Measurements from ENCODE around the gene CD7.

Gene CD7

DNA sequence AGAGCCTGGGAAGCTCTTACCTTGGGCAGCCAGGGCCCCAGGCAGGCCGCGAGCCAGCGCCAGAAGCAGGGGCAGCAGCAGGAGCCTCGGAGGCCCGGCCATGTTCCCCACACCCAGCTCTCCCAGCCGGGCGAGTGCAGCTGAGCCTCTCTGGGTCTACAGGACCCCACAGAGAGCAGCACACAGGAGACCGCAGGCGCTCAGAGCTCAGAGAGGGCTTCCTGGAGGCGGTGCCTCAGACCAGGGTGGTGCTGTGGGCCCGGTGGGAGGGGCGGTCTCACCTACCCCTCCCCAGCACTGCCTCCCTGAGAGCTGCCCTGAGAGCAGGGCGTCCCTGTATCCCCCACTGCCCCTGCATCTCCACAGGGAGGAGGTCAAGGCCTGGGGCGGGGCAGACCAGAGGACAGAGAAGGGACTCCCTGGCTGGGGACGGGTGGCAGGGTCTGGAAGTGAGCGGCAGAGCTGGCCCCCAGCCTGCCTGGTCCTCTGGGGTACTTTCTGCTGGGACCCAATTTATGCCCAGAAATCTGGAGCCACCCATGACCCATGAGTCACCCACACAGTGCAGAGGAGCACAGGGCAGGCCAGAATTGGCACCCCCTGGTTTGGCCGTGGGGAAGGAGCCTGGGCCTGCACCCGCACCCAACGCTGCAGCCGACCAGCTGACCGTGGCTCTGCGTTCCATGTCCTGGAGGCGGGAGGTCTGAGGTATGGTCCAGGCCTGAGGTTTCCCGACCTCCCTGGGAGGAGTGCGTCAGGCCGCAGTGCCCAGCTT, at the start of gene CD7:
Gene CD7 (minus strand): TSS at position 215 of the 775 bp plus-strand sequence. CDS start 113 bp downstream, at position 102.
- Histone ChIP-seq H3K9me3 (ENCODE audit: low read length) (no peaks in the 10 kb centered on the region), H3K27ac (ENCODE audit: low read depth, low read length, poor library complexity, severe bottlenecking) (no peak within 1 kb of the TSS), H4K20me1 (ENCODE audit: insufficient read depth, low read length) (no peaks in the 10 kb centered on the region), H3K4me3 (ENCODE audit: low read depth, low read length, poor library complexity, severe bottlenecking) (no peak within 1 kb of the TSS), H3K9me2 (ENCODE audit: low read depth, low read length) (no peaks in the 10 kb centered on the region), H2AFZ (ENCODE audit: low read length) (no peak within 1 kb of the TSS), H3K79me2 (ENCODE audit: insufficient read depth, low read length) (no peaks in the 10 kb centered on the region), H3K27me3 (ENCODE audit: insufficient read depth, low read length) (peaks cover 14% of the 10 kb centered on the region; the same call in 1 of the 2 replicates), H3K9ac (ENCODE audit: low read length) (no peak within 1 kb of the TSS), H3K4me1 (ENCODE audit: insufficient read depth, low read length, severe bottlenecking) (peaks cover 10% of the 10 kb centered on the region), H3K4me2 (ENCODE audit: low read length) (no peak within 1 kb of the TSS), H3K36me3 (ENCODE audit: insufficient read depth, low read length) (no peaks in the 10 kb centered on the region), H3F3A (ENCODE audit: insufficient read depth, low read length) (no peaks in the 10 kb centered on the region; the same call in 1 of the 2 replicates)
- TF ChIP-seq EZH2 (IDR thresholded peaks at IDR 0.05; ENCODE audit: borderline replicate concordance, low read length) (no peak), CTCF (IDR thresholded peaks at IDR 0.05; ENCODE audit: low read length) (no peak)

GRCh38 chr17:82366749-82367148, 49.3 kb upstream of the CD7 start:
- Histone ChIP-seq H3K4me2 (ENCODE audit: low read length) (no peak overlapping the region), H3K9me3 (ENCODE audit: low read length) (no peaks in the 10 kb centered on the region), H3K4me1 (ENCODE audit: insufficient read depth, low read length, severe bottlenecking) (peaks cover 16% of the 10 kb centered on the region)

GRCh38 chr17:82365606-82366295, 48.3 kb upstream of the CD7 start:
- Histone ChIP-seq H3K9ac (ENCODE audit: low read length) (no peak overlapping the region), H3K4me3 (ENCODE audit: low read depth, low read length, poor library complexity, severe bottlenecking) (no peak overlapping the region), H3K36me3 (ENCODE audit: insufficient read depth, low read length) (no peaks in the 10 kb centered on the region; the same call in 1 of the 2 replicates), H3K9me3 (ENCODE audit: low read length) (no peaks in the 10 kb centered on the region), H4K20me1 (ENCODE audit: insufficient read depth, low read length) (no peaks in the 10 kb centered on the region), H3K79me2 (ENCODE audit: insufficient read depth, low read length) (no peaks in the 10 kb centered on the region), H3K9me2 (ENCODE audit: low read depth, low read length) (no peaks in the 10 kb centered on the region), H3F3A (ENCODE audit: insufficient read depth, low read length) (no peaks in the 10 kb centered on the region), H3K4me2 (ENCODE audit: low read length) (no peak overlapping the region), H3K27ac (ENCODE audit: low read depth, low read length, poor library complexity, severe bottlenecking) (no peak overlapping the region), H2AFZ (ENCODE audit: low read length) (no peak overlapping the region), H3K27me3 (ENCODE audit: insufficient read depth, low read length) (no peaks in the 10 kb centered on the region), H3K4me1 (ENCODE audit: insufficient read depth, low read length, severe bottlenecking) (peaks cover 13% of the 10 kb centered on the region)
- no peak for TF ChIP-seq CTCF (IDR thresholded peaks at IDR 0.05; ENCODE audit: low read length)
- no peak for TF ChIP-seq EZH2 (IDR thresholded peaks at IDR 0.05; ENCODE audit: borderline replicate concordance, low read length)

More at GRCh38 chr17:82366749-82367148, 49.3 kb upstream of the CD7 start:
- no peaks in the 10 kb centered on the region for H3K79me2 ChIP-seq (ENCODE audit: insufficient read depth, low read length)
- H3K27me3 ChIP-seq (ENCODE audit: insufficient read depth, low read length) = no peaks in the 10 kb centered on the region
- H3K9me2 ChIP-seq (ENCODE audit: low read depth, low read length) = no peaks in the 10 kb centered on the region
- H3K9ac ChIP-seq (ENCODE audit: low read length) = no peak overlapping the region
- H3K36me3 ChIP-seq (ENCODE audit: insufficient read depth, low read length) = no peaks in the 10 kb centered on the region; the same call in 1 of the 2 replicates
- H3K4me3 ChIP-seq (ENCODE audit: low read depth, low read length, poor library complexity, severe bottlenecking) = no peak overlapping the region
- no peak for TF ChIP-seq CTCF (IDR thresholded peaks at IDR 0.05; ENCODE audit: low read length)
- TF ChIP-seq EZH2 (IDR thresholded peaks at IDR 0.05; ENCODE audit: borderline replicate concordance, low read length) = no peak
- H3F3A ChIP-seq (ENCODE audit: insufficient read depth, low read length) = no peaks in the 10 kb centered on the region
- no peak overlapping the region for H3K27ac ChIP-seq (ENCODE audit: low read depth, low read length, poor library complexity, severe bottlenecking)
- H2AFZ ChIP-seq (ENCODE audit: low read length) = no peak overlapping the region
- H4K20me1 ChIP-seq (ENCODE audit: insufficient read depth, low read length) = no peaks in the 10 kb centered on the region

Data from OCI-LY1 (cell line).